Tibial artery (tissue), 4 donors: Measurements from ENCODE around the gene COA1.
"Not testable (repeated sequence)": the region's sequence is repeated elsewhere in the genome, so short reads cannot be mapped to it uniquely, and the experiment has no call there.

Experiments used
- DNase-seq, 2 donors: peaks; one replicate each; pipeline ENCODE4 v3.0.0-alpha.2; 2019
- H3K27ac ChIP-seq, 2 donors: fragments of 200-600 bp; sonication (generic) in 1 of 2; 1 replicate in 1 of 2; 2 replicates in 1 of 2; pipeline ENCODE4 v1.5.1; 2018 to 2019; ENCODE audit warnings: mild to moderate bottlenecking in 1 of 2
- H3K27me3 ChIP-seq, 2 donors: fragments of 200-600 bp; sonication (generic) in 1 of 2; one replicate each; pipeline versions ENCODE4 v1.5.1 to v1.6.0; 2016 to 2019
- H3K36me3 ChIP-seq, 3 donors: fragments of 200-600 bp; sonication (generic) in 2 of 3; one replicate each; pipeline ENCODE4 v1.5.1; 2016 to 2019; ENCODE audit warnings: mild to moderate bottlenecking in 2 of 3
- H3K4me1 ChIP-seq, 4 donors: fragments of 200-600 bp; sonication (generic) in 2 of 4; 1 replicate in 3 of 4; 2 replicates in 1 of 4; pipeline ENCODE4 v1.5.1; 2016 to 2019
- H3K4me3 ChIP-seq, 2 donors: fragments of 200-600 bp; sonication (generic) in 1 of 2; 1 replicate in 1 of 2; 2 replicates in 1 of 2; pipeline ENCODE4 v1.5.1; 2018 to 2019; ENCODE audit warnings: mild to moderate bottlenecking in 2 of 2
- H3K9me3 ChIP-seq, 3 donors: fragments of 200-600 bp; sonication (generic) in 1 of 3; one replicate each; pipeline ENCODE4 v1.5.1; 2016 to 2019
- intact Hi-C: fragments of 100-400 bp; cut with DNase I; formaldehyde crosslinking; loops from one replicate; pipeline ENCODE4 v1.15.0; 2023; ENCODE audit warnings: low total_unique reads
- TF ChIP-seq, protein P1 (sequence below), 2 experiments: fragments of 200-600 bp in 1 of 2; fragments of 450-650 bp in 1 of 2; IDR thresholded peaks; one replicate each; pipeline ENCODE4 v1.5.1; 2017 to 2019; ENCODE audit warnings: antibody characterized with exemption in 2 of 2, mild to moderate bottlenecking in 1 of 2, moderate library complexity in 1 of 2

COA1 gene

DNA sequence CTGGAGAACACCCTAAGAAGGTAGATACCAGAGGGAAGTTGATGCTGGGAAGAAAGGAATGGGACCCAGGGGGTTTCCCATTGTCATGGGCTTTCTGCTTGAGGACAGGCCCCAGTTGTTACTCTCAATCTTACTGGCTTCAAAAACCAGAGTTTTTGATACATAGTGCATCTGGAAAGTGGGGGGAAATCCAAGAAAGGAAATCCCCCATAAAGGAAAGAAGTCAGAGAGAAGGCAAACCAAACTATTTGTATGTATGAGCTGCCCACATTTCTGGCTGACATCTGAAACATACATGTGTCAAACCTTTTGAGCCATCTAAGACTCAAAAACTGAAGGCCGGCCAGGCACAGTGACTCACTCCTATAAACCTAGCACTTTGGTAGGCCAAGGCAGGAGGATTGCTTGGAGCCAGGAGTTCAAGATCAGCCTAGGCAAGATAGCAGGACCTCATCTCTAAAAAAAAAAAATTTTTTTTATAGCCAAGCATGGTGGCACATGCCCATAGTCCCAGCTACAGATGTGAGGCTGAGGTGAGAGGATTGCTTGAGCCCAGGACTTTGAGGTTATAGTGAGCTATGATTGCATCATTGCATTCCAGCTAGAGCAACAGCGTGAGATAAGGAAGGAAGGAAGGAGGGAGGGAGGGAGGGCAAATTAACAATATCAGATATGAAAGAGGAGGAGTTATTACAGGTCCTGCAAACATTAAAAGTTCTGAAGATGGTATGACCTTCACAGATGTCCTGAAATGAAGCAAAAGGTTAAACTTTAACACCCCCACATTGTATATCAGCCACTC is 6.7 kb upstream of the COA1 start:
- no peaks in the 10 kb centered on the region for H3K36me3 ChIP-seq
- no peak for DNase-seq
- no peak overlapping the region for H3K27ac ChIP-seq
- no peak overlapping the region for H3K4me3 ChIP-seq
- intact Hi-C loops, result loop anchor here (10.0 kb wide), 1 partner anchor 189 kb away; the partner anchor contains the start of gene UBE2D4
- H3K9me3 ChIP-seq, result no peaks in the 10 kb centered on the region
- H3K4me1 ChIP-seq, result no peaks in the 10 kb centered on the region
- H3K27me3 ChIP-seq, result no peaks in the 10 kb centered on the region
- TF ChIP-seq, protein P1, sequence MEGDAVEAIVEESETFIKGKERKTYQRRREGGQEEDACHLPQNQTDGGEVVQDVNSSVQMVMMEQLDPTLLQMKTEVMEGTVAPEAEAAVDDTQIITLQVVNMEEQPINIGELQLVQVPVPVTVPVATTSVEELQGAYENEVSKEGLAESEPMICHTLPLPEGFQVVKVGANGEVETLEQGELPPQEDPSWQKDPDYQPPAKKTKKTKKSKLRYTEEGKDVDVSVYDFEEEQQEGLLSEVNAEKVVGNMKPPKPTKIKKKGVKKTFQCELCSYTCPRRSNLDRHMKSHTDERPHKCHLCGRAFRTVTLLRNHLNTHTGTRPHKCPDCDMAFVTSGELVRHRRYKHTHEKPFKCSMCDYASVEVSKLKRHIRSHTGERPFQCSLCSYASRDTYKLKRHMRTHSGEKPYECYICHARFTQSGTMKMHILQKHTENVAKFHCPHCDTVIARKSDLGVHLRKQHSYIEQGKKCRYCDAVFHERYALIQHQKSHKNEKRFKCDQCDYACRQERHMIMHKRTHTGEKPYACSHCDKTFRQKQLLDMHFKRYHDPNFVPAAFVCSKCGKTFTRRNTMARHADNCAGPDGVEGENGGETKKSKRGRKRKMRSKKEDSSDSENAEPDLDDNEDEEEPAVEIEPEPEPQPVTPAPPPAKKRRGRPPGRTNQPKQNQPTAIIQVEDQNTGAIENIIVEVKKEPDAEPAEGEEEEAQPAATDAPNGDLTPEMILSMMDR (IDR thresholded peaks at IDR 0.05), result no peak

DNA sequence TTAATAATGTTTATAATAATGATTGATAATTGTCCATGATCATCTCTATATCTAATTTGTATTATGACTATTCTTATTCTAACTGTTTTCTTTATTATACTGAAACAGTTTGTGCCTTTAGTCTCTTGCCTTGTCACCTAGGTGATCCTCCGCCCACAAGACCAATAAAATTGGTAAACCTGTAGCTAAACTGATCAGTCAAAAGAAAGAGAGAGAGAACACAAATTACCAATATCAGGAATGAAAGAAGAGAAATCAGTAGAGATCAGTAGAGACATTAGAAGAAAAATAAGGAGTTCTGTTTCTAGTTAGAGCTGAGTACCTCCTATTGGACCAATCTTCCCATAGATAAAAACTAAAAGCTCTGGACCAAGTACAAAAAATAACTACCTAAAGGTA is 6.1 kb upstream of the COA1 start:
- H3K27me3 ChIP-seq, result no peaks in the 10 kb centered on the region
- H3K4me3 ChIP-seq, result no peak overlapping the region
- peaks cover 0 to under 1% (median 0%) of the 10 kb centered on the region in 4 donors for H3K4me1 ChIP-seq
- no peaks in the 10 kb centered on the region for H3K9me3 ChIP-seq
- no peak for DNase-seq
- H3K27ac ChIP-seq, result no peak overlapping the region
- no peaks in the 10 kb centered on the region for H3K36me3 ChIP-seq
- TF ChIP-seq, protein P1 (IDR thresholded peaks at IDR 0.05), result no peak
- intact Hi-C loops, result loop anchor here (10.0 kb wide), 1 partner anchor 189 kb away; the partner anchor contains the start of gene UBE2D4

GRCh38 chr7:43734575-43735332 is 5.4 kb upstream of the COA1 start:
- H3K4me1 ChIP-seq, H3K4me3 ChIP-seq, DNase-seq, H3K36me3 ChIP-seq, H3K9me3 ChIP-seq, H3K27me3 ChIP-seq, H3K27ac ChIP-seq: not testable (repeated sequence)
- intact Hi-C loops, result loop anchor here (10.0 kb wide), 1 partner anchor 190 kb away; the partner anchor contains the start of gene UBE2D4

- intact Hi-C loops, result loop anchor here (10.0 kb wide), 1 partner anchor 193 kb away; the partner anchor contains the start of gene UBE2D4
- not testable (repeated sequence) for H3K4me3 ChIP-seq, H3K27ac ChIP-seq, H3K27me3 ChIP-seq, H3K36me3 ChIP-seq, DNase-seq, H3K9me3 ChIP-seq
- peaks cover 0 to 17% (median 7%) of the 10 kb centered on the region in 4 donors for H3K4me1 ChIP-seq
Observed at GRCh38 chr7:43731494-43731893, 2.2 kb upstream of the COA1 start.

GRCh38 chr7:43729924-43730248 is 563 bp upstream of the COA1 start:
- intact Hi-C loops, result loop anchor here (5.0 to 10.0 kb wide), 2 partner anchors 107 to 195 kb away; partner anchors contain the start of gene UBE2D4
- Histone ChIP-seq H3K4me3 (peak overlapping the region; percentile 68 to 71), H3K36me3 (no peaks in the 10 kb centered on the region), H3K27me3 (no peaks in the 10 kb centered on the region), H3K9me3 (no peaks in the 10 kb centered on the region), H3K27ac (peak overlapping the region; percentile 72 to 78), H3K4me1 (peaks cover 0 to 20% (median 7%) of the 10 kb centered on the region in 4 donors)
- no peak for DNase-seq
- TF ChIP-seq, protein P1 (IDR thresholded peaks at IDR 0.05), result no peak

DNA sequence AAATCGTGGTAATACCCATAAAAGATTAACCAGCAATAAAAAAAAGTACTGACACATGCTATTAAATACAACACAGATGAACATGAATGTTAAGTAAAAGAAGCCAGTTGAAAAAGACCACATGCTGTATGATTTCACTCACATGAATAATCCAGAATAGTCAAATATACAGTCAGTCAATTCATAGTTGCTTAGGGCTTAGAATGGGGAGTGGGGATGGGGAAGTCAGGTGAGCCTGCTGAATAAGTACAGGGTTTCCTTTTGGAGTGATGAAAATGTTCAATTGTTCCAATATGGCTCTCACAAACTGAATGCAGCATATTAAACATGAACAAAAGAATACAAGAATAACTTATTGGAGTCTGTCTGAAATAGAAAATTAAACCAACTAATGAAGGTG is 1.8 kb downstream of the COA1 start:
- TF ChIP-seq, protein P1 (IDR thresholded peaks at IDR 0.05), result no peak
- intact Hi-C loops, result loop anchor here (5.0 kb wide), 1 partner anchor 110 kb away; no protein-coding TSS in a partner anchor
- peaks cover 0 to 20% (median 7%) of the 10 kb centered on the region in 4 donors for H3K4me1 ChIP-seq
- H3K4me3 ChIP-seq, result no peak overlapping the region
- no peaks in the 10 kb centered on the region for H3K9me3 ChIP-seq
- DNase-seq, result no peak
- H3K27me3 ChIP-seq, result no peaks in the 10 kb centered on the region
- H3K36me3 ChIP-seq, result no peaks in the 10 kb centered on the region
- no peak overlapping the region for H3K27ac ChIP-seq
